ENCODE measurements around the gene CHI3L2. TPM values are rescaled to one million over a fixed set of nuclear protein-coding genes. Genes with fewer than 3 reads are reported as not detected.
A peak's percentile ranks its signal among the peaks of the same experiment; 100 is the strongest.
"Not testable (repeated sequence)": the region's sequence is repeated elsewhere in the genome, so short reads cannot be mapped to it uniquely, and the experiment has no call there.

Gene CHI3L2
- total RNA-seq, 2 donors from 2014 or later, result 0.40 to 1.2 TPM

- intact Hi-C loops (cut with DNase I, micrococcal nuclease), result no loop called here
- no peak for ATAC-seq
- no peak for DNase-seq
Measured at GRCh38 chr1:111200802-111201161, 26.7 kb upstream of the CHI3L2 start.

DNA sequence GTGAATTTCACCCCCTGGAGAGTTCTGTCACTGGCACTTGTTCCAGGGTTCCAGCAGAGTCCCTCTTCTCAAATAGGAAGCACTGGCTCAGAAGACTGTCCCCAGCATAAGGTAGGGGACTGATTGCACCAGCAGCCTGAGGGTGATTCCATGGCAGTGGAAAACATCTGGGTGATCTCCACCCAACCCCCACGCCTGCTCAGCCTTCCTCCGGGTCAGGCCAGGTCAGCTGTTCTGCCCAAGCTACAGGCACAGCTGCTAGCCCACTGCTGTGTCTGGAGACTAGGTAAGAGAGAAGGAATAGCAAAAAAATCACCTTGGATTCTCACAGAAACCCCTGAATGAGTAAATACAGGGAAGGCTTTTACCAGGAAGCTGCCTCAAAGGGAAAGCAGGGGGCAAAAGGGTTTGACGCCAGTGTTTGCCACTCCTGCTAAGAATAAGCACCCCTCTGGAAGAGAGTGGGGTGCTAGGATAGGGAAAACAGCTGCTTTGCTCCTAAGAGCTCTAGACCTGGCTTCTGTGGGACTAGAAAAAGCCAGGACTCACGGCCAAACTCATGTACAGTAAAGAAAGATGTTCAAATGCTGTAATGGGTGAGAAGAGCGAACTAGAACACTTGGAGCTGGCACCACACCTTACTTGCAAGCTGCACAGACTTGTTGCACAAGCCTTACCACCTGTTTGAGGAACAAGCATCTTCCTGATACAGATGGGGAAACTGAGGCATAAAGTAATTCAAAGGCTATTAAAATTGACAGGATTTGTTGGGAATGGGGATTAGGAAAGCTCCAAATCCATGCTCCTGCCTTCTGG, 26.0 kb upstream of the CHI3L2 start:
- ATAC-seq (no peak), DNase-seq (no peak)
- intact Hi-C loops (cut with DNase I, micrococcal nuclease), result no loop called here

DNA sequence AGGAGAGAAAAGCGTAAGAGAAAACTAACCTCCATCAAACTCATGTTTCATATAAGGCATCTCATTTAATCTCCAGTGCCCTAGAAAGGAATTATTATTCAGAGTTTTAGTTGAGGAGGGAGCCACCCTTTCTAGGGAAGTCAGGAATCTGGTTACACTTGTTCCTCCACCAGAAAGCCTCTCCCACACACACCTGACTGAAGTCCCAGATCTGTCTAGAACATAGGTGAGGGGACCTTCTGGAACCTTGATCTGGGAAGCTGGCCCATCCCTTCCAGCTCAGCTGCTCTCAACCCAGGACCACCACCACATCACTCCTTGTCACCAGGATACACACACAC, 25.2 kb upstream of the CHI3L2 start:
- ATAC-seq, result peak; percentile 21
- no peak for DNase-seq
- intact Hi-C loops (cut with DNase I, micrococcal nuclease), result no loop called here

- DNase-seq (no peak), ATAC-seq (peak; percentile 29)
- intact Hi-C loops (cut with DNase I, micrococcal nuclease), result no loop called here
Measured at GRCh38 chr1:111202707-111203623, 24.5 kb upstream of the CHI3L2 start.

DNA sequence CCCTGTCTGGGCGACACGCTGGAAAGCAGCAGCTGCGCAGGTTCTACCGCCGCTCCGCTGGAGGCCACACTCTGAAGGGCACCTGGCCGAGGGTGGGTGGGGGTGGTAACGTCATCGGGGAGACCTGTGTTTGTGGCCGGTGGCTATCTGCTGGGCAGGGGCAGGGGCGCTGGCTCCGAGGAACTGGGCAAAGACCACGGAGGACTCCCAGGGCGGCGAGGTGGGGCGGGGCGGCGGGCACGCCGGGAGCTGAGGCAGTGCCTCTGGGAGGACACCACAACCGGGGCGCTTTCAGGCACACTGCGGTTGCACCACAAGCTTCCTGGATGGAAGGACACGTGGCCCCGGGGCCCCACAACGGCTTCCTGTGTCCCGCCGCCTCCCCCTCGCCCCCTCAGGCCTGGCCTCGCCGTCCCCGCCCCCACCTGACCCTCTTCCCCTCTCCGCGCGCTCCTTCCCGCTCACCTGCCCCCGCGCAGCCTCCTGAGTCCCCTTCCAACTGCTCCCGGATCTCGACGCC, 23.8 kb upstream of the CHI3L2 start:
- intact Hi-C loops (cut with DNase I, micrococcal nuclease), result no loop called here
- peak; percentile 91 to 92 for DNase-seq
- ATAC-seq, result peak; percentile 74

DNA sequence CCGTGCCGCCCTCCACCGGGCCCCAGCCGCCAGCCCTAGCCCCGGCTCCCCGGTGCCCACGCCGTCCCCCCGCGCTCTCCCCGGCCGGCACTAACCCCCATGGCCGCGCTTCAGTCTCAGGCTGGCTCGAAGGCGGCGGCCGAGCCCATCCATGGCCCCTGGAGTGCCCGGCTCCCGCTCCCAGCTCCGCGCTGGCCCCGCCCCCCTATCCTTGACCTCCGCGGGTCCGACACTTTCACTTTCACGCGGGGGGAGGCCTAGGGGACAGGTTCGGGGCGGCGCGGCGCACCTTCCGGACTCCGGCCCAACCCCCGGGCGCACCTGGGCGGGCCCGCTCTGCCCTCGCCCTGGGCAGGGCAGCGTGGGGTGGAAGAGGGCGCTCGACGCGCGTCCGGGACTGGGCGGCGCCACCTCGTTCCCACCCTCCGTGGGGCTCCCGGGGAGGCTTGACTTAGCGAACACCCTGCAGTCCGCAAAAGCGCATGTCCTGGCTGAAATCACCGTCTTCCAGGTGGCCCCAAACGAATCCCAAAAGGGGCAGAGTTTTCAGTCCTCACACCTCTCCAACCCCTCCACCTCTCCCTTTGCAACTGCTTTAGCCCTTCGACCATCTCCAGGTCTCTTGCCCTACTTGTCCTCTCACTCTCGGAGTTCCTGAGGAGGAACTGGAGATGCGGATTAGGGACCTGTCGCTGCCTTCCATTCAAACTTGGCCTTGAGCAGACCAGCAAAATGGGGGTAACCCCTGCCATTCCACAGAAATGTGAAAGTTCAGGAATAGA, 23.1 kb upstream of the CHI3L2 start:
- peak; percentile 88 to 91 for DNase-seq
- ATAC-seq, result peak; percentile 82
- intact Hi-C loops (cut with DNase I, micrococcal nuclease), result no loop called here

- ATAC-seq (no peak), DNase-seq (no peak)
Measured at GRCh38 chr1:111204983-111205713, 22.4 kb upstream of the CHI3L2 start.

GRCh38 chr1:111205714-111206050, 21.8 kb upstream of the CHI3L2 start:
- DNase-seq (no peak), ATAC-seq (no peak)
- intact Hi-C loops (cut with DNase I, micrococcal nuclease), result no loop called here

More at GRCh38 chr1:111204983-111205713, 22.4 kb upstream of the CHI3L2 start:
- intact Hi-C loops (cut with DNase I, micrococcal nuclease), result no loop called here

DNA sequence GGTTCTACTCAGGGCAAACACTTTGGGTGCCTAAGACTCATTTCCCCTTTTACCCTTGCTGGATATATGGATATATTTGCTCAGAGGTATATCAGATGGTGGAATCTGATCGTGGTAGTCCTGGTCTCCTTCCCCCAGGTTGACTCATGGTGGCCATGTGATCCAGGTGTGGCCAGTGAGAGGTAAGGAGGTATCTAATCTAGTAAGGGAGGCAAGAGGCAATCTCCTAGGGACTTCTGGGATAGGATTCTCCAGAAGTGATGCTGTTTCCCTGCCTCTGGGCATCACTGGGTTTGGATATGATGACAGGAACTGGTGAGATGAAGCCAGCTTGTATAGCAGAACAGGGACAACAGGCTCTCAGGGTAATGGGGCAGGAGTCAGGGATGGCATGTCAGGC, 18.6 kb upstream of the CHI3L2 start:
- ATAC-seq (no peak), DNase-seq (no peak)
- intact Hi-C loops (cut with DNase I, micrococcal nuclease), result no loop called here

DNA sequence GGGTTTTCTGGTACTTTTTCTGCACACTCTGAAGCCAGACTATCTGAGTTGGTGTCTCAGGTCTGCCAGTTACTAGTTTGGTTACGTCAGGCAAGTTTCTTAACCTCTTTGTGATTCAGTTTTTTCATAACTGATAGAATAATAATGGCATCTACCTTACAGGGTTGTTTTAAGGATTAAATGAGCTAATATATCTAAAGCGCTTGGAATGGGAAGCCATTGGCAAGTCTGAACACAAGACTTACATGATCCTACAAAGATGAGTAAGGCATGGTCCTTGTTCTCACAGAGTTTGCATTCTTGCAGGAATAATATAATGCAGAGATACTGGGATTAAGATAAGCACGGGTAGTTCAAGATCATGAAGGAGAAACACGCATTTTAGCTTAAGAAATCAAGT, 17.9 kb upstream of the CHI3L2 start:
- no peak for ATAC-seq
- intact Hi-C loops (cut with DNase I, micrococcal nuclease), result no loop called here
- DNase-seq, result no peak

DNA sequence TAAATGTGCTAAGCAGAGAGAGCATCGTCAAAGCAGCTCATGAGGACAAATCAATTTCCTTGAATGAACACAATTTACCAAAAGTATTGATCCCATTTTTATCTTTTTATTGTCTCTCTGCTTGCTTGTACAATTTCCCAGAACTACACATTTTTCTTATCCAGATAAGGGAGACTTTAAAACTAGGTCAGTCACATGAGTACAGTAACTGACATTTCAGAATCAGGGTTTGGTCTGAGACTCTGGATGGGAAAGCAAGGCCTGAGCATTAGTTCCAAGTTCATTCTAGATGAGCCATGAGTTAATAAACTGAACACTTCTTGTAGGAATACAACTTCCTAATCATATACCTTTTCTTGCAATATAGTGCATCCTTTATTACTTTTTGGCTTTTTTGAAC, 15.6 kb upstream of the CHI3L2 start:
- DNase-seq (no peak), ATAC-seq (no peak)
- intact Hi-C loops (cut with DNase I, micrococcal nuclease), result no loop called here

- intact Hi-C loops (cut with DNase I, micrococcal nuclease), result no loop called here
- ATAC-seq (no peak), DNase-seq (no peak)
Measured at GRCh38 chr1:111212634-111213335, 14.7 kb upstream of the CHI3L2 start.

DNA sequence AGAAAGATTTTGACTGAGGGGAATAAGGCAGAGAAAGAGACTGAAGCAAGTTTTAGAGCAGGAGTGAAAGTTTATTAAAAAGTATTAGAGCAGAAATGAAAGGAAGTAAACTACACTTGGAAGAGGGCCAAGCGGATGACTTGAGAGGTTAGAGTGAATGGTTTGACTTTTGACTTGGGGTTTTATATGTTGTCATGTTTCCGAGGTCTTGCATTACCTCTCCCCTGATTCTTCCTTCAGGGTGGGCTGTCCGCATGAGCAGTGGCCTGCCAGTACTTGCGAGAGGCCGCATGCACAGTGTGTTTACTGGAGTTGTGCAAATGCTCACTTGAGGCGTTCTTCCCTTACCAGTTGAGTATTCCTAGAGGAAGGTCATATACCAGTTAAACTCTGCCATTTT, 14.1 kb upstream of the CHI3L2 start:
- ATAC-seq (no peak), DNase-seq (no peak)
- intact Hi-C loops (cut with DNase I, micrococcal nuclease), result no loop called here

- no peak for DNase-seq
- intact Hi-C loops (cut with DNase I, micrococcal nuclease), result no loop called here
- no peak for ATAC-seq
Measured at GRCh38 chr1:111214074-111214801, 13.3 kb upstream of the CHI3L2 start.

DNA sequence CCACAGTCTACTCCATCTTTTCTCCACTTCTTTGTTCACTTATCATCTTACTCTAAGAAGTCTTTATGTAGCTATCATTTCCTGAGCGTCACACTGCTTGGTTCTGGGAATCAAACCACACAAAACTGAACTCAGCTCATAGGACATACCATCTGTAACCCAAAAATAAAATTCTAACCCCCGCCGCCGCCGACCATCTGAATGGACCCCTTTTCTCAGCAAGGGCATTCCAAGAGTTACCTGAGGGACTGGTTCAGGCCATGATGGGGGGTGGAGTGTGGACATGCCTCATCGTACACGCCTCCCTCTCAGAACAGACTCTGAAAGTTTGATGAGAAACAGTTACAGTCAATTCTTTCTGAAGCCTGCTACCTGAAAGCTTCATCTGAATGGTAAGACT, 12.6 kb upstream of the CHI3L2 start:
- intact Hi-C loops (cut with DNase I, micrococcal nuclease), result no loop called here
- DNase-seq (no peak), ATAC-seq (no peak)

- ATAC-seq; DNase-seq; intact Hi-C loops (cut with DNase I, micrococcal nuclease): not testable (repeated sequence)
Measured at GRCh38 chr1:111215285-111215684, 12.2 kb upstream of the CHI3L2 start.

GRCh38 chr1:111216751-111217150, 10.8 kb upstream of the CHI3L2 start:
- intact Hi-C loops (cut with DNase I, micrococcal nuclease), result no loop called here
- DNase-seq (no peak), ATAC-seq (no peak)
